Fibroblast of skin of right biceps (primary cell): Measurements from ENCODE around the gene KRTAP15-1.
A peak's percentile ranks its signal among the peaks of the same experiment; 100 is the strongest.

Source experiments
- DNase-seq: peaks from one replicate; pipeline ENCODE4 v3.0.0-alpha.2; 2013

The KRTAP15-1 gene

GRCh38 chr21:30439975-30440374 is at the start of gene KRTAP15-1:
KRTAP15-1 (plus strand) TSS chr21:30440275; CDS start chr21:30440328, 53 bp downstream.
- DNase-seq: no peak

- DNase-seq: no peak
These were observed 48.5 kb upstream of the KRTAP15-1 start for GRCh38 chr21:30391492-30392025.

- no peak for DNase-seq
These were observed 44.3 kb upstream of the KRTAP15-1 start, which contains the start of gene KRTAP13-1 for GRCh38 chr21:30395731-30396130. KRTAP13-1 (plus strand) TSS chr21:30396031; CDS start chr21:30396087, 56 bp downstream.

GRCh38 chr21:30408782-30409494 is 31.1 kb upstream of the KRTAP15-1 start:
- peak; percentile 60 for DNase-seq

GRCh38 chr21:30415993-30416392 is 24.1 kb upstream of the KRTAP15-1 start:
- no peak for DNase-seq

- no peak for DNase-seq
These were observed 14.2 kb upstream of the KRTAP15-1 start, which contains the start of gene KRTAP13-3 for GRCh38 chr21:30425826-30426225. KRTAP13-3 (minus strand) TSS chr21:30425926; CDS start chr21:30425912, 14 bp downstream.

GRCh38 chr21:30426731-30427130 is 13.3 kb upstream of the KRTAP15-1 start:
- no peak for DNase-seq

GRCh38 chr21:30430170-30430655 is 9.9 kb upstream of the KRTAP15-1 start, which contains the start of gene KRTAP13-4:
KRTAP13-4 (plus strand) TSS chr21:30430220; CDS start chr21:30430276, 56 bp downstream.
- DNase-seq: no peak

GRCh38 chr21:30434033-30434631 is 5.9 kb upstream of the KRTAP15-1 start:
- peak; percentile 20 for DNase-seq

- DNase-seq: no peak
These were observed 3.0 kb upstream of the KRTAP15-1 start for GRCh38 chr21:30437010-30437565.

GRCh38 chr21:30443226-30443625 is 3.2 kb downstream of the KRTAP15-1 start:
- DNase-seq: no peak

GRCh38 chr21:30444204-30444603 is 4.1 kb downstream of the KRTAP15-1 start:
- DNase-seq: no peak

GRCh38 chr21:30447056-30447455 is 7.0 kb downstream of the KRTAP15-1 start:
- DNase-seq: no peak

- no peak for DNase-seq
These were observed 8.4 kb downstream of the KRTAP15-1 start for GRCh38 chr21:30448514-30448913.

GRCh38 chr21:30463713-30464112 is 23.6 kb downstream of the KRTAP15-1 start:
- no peak for DNase-seq

- DNase-seq: no peak
These were observed 29.0 kb downstream of the KRTAP15-1 start for GRCh38 chr21:30468900-30469714.

GRCh38 chr21:30478004-30478403 is 37.9 kb downstream of the KRTAP15-1 start:
- no peak for DNase-seq

- DNase-seq: no peak
These were observed 39.2 kb downstream of the KRTAP15-1 start for GRCh38 chr21:30479259-30479658.

GRCh38 chr21:30480145-30480544 is 40.1 kb downstream of the KRTAP15-1 start, which contains the start of gene KRTAP19-1:
KRTAP19-1 (minus strand) TSS chr21:30480367; CDS start chr21:30480317, 50 bp downstream.
- DNase-seq: no peak

GRCh38 chr21:30482130-30482529 is 42.1 kb downstream of the KRTAP15-1 start:
- DNase-seq: no peak

GRCh38 chr21:30486180-30486579 is 46.1 kb downstream of the KRTAP15-1 start:
- DNase-seq: no peak

GRCh38 chr21:30487336-30487735 is 47.3 kb downstream of the KRTAP15-1 start, which contains the start of gene KRTAP19-2:
KRTAP19-2 (minus strand) TSS chr21:30487436; CDS start chr21:30487348, 88 bp downstream.
- no peak for DNase-seq
